Right ventricle myocardium inferior (tissue), 1 donor: Measurements from ENCODE around the gene ADRB1. TPM values are rescaled to one million over a fixed set of nuclear protein-coding genes. Genes with fewer than 3 reads are reported as not detected.

Source experiments
- ATAC-seq: fragments of 200-7000 bp; cut with Tn5 transposase; one replicate; pipeline ENCODE4 v1.9.1; 2020; ENCODE audit warnings: mild to moderate bottlenecking, moderate library complexity
- DNase-seq: peaks from one replicate; pipeline ENCODE4 v3.0.0; 2021; ENCODE audit errors: missing footprints
- intact Hi-C: fragments of 100-400 bp; cut with DNase I; formaldehyde crosslinking; loops from one replicate; pipeline ENCODE4 v1.11.0; 2022
- long read RNA-seq: library from polyadenylated mRNA; unstranded; transcript quantifications from one replicate; pipeline ENCODE4 v2.0.0, GENCODE V29; 2021
- total RNA-seq: library from RNA; stranded (reverse); fragmentation: NEBNext Ultra II Directional; extraction: Animal tissue kit (Norgen Biotek cat#: 25700); gene quantifications from one replicate; pipeline ENCODE4 v1.2.1, GENCODE V29; 2021
- donor health status: DM: no; HTN: yes; CAD: no; lungs with severe emphysema.

The ADRB1 gene
- total RNA-seq, result 63.1 TPM
- long read RNA-seq, transcript ADRB1-201 (1 exons, 2,853 nt), result major isoform, 40 of 40 reads
- long read RNA-seq, partial matches to known transcripts, result 0 of 40 reads
- long read RNA-seq, other reads (novel, unspliced or antisense), result 0 of 40 reads

DNA sequence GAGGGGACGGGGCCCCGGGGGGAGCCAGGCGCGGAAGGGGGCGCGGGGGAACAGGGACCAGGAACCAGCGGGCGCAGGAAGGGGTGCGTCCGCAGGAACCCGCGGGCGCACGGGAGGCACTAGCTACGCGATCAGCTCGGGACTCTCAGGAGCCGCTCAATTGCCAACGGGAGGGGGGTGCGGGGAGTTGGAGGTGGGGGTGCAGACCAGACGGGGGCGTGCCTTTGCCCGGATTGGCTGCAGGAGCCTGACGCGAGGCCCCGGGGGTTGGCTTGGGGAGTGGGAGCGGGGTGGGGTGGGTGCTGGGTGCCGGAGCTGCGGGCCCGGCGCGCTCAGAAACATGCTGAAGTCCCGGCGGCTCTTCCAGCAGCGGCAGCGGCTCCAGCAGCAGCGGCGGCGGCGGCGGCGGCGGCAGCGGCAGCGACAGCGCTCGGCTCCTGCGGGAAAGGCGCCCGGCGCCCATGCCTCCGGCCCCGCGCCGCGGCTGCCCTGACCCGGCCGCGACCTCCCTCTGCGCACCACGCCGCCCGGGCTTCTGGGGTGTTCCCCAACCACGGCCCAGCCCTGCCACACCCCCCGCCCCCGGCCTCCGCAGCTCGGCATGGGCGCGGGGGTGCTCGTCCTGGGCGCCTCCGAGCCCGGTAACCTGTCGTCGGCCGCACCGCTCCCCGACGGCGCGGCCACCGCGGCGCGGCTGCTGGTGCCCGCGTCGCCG, at the start of gene ADRB1:
Gene ADRB1, plus strand, starts transcription at position 335 of the 715 bp plus-strand sequence. Its CDS starts 267 bp downstream, at position 602.
- DNase-seq, result peak; percentile 95
- intact Hi-C loops, result loop anchor here (1.0 to 10.0 kb wide), 4 partner anchors 21 to 189 kb away; partner anchors contain the start of genes DCLRE1A and NHLRC2
- ATAC-seq, result peak; percentile 92

- no peak for ATAC-seq
- intact Hi-C loops, result no loop called here
- no peak for DNase-seq
These were observed 48.5 kb upstream of the ADRB1 start for GRCh38 chr10:113995201-113995600.

DNA sequence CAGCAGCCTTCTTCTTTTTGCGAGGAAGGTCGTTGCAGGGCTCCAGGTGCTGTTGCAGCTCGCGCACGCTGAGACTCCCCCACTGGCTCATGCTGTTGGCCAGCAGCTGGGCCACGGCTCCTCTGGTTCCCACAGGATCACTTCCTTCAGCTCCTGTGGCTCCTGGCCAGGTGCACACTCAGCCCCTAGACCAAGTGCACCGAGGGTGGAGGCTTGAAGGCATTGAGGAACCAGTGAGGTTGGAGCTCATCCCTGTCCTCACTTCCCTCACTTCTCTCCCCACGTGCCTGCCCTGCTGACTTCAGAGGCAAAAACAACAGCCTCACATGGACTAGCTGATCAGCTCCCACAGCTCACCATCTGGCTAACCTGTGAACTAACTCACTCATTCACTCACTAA, 46.2 kb upstream of the ADRB1 start:
- intact Hi-C loops, result no loop called here
- ATAC-seq (peak; percentile 4), DNase-seq (peak; percentile 73)

- DNase-seq, result no peak
- intact Hi-C loops, result no loop called here
- peak; percentile 30 for ATAC-seq
These were observed 44.1 kb upstream of the ADRB1 start for GRCh38 chr10:113999531-113999930.

DNA sequence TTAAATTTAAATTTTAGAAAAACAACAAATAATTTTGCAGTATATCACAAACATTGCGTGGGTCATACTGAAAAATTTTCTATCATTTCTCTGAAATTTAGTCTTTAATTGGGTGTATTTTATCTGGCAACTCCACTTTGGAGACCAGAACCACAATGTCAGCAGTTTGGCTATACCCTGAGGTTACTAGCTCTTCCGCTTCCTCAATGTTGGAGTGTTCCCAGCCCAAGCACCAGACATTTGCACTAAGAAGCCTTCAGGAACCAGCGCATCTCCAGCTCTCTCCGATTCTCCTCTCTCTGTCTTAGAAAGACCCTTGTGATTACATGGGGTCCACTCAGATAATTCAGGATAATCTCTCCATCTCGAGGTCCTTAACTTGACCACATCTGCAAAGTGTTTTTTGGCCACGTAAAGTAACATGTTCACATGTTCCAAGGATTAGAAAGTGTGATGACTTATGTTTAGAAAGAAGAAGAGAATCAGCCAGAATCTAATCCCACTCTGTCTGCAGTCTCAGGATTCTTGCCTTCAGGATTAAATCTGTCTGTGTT, 43.1 kb upstream of the ADRB1 start:
- intact Hi-C loops, result no loop called here
- no peak for ATAC-seq
- no peak for DNase-seq

DNA sequence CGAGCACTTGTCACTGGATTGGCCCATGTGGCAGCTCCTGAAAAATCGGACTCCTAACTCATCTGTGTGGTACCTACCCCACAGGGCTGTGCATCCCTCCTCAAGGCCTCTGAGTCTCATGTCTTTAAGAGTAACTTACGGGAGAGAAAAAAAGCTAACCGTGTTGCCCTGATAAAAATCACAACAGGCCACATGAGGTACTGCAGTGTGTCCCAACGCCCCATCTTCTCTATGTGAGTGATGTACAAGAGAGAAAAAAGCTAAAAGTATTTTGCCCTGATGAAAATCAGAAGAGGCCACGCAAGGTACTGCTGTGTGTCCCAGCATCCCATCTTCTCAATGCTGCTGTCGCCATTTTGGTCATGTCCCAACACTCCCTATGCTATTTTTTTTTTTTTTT, 41.2 kb upstream of the ADRB1 start:
- DNase-seq, result no peak
- ATAC-seq, result no peak
- intact Hi-C loops, result no loop called here

GRCh38 chr10:114003161-114003941, 40.3 kb upstream of the ADRB1 start:
- DNase-seq, result no peak
- no peak for ATAC-seq
- intact Hi-C loops, result no loop called here

GRCh38 chr10:114009281-114009996, 34.2 kb upstream of the ADRB1 start:
- no peak for DNase-seq
- no peak for ATAC-seq
- intact Hi-C loops, result no loop called here

DNA sequence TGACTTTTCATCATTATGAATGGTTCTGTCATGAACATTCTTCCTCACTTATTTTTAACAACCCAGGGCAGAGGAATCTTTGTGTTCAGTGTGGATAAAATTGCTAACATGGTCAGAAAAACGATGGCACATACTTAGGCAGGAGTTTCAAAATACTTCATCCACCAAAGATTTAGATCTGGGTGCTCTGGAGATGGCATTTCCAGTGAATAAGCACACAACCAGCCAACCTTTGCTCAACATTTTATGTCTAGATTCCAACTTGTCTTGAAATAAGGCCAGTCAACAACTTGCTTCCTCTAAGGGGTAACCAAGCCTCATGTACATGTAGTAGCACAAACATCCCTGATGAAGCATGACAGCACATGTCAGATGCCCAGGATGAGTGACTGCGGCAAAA, 33.4 kb upstream of the ADRB1 start:
- ATAC-seq, result no peak
- no peak for DNase-seq
- intact Hi-C loops, result no loop called here

DNA sequence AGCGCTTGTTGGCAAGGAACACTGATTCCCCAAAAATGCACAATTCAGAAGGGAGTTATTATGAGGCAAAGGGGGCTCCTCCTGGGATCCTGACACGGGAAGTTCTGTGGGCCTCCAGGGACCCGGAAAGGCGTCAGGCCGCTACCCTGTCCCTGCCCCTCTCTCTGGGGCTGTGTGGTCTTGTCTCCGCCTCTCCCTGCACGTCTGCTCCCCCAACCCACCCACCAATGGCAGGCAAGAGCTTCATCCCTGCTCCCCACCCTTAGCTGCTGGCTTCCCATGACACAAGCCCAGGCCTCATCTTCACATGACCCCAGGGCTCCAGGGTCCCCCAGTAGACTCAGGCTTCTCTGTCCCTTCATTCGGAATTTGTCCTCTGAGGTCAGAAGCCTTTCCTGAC, 31.0 kb upstream of the ADRB1 start:
- intact Hi-C loops, result no loop called here
- no peak for DNase-seq
- ATAC-seq, result peak; percentile 80

- DNase-seq, result no peak
- no peak for ATAC-seq
- intact Hi-C loops, result no loop called here
These were observed 28.0 kb upstream of the ADRB1 start for GRCh38 chr10:114015708-114016107.

DNA sequence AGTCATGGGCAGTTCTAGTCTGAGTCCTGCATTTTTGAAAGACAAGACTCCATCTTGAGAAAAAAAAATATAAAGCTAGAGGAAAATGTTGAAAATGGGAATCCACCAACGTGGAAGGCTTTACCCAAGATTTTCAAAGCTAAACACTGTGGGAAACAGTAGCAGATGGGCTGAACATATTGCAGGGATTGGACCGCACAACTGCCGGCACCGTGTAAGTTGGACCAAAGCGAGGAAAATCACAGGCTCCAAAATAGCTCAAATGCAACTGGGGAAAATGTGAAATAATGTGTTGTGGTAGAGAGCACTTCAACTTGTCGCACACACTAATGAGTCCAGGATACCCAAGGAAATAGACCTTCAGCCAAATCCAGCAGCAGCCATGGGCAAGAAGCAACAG, 26.4 kb upstream of the ADRB1 start:
- ATAC-seq (no peak), DNase-seq (no peak)
- intact Hi-C loops, result no loop called here

- ATAC-seq (no peak), DNase-seq (no peak)
- intact Hi-C loops, result no loop called here
These were observed 25.8 kb upstream of the ADRB1 start for GRCh38 chr10:114017873-114018272.

DNA sequence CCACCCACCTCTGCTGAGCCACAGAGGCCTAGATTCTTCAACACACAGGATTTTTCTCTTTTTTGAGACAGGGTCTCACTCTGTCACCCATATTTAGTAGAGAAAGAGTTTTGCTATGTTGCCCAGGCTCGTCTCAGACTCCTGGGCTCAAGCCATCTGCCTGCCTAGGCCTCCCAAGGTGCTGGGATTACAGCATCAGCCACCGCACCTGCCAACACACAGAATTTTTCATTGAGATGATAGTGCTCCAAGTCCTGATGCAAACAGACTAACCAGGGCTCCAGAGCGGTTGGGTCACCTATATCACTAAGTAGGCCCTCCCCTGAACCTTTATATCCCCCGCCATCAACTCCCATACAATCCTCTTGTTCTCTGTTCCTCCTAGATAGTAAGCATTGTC, 24.4 kb upstream of the ADRB1 start:
- no peak for DNase-seq
- no peak for ATAC-seq
- intact Hi-C loops, result no loop called here

GRCh38 chr10:114021154-114021553, 22.5 kb upstream of the ADRB1 start:
- peak; percentile 44 for ATAC-seq
- DNase-seq, result no peak
- intact Hi-C loops, result loop anchor here (5.0 kb wide), 1 partner anchor 99 kb away; no protein-coding TSS in a partner anchor

GRCh38 chr10:114021717-114022680, 21.7 kb upstream of the ADRB1 start:
- intact Hi-C loops, result loop anchor here (1.0 to 5.0 kb wide), 3 partner anchors 21 to 100 kb away; partner anchors contain the start of gene ADRB1
- DNase-seq (peak; percentile 68), ATAC-seq (peak; percentile 90)

- ATAC-seq (peak; percentile 54), DNase-seq (no peak)
- intact Hi-C loops, result loop anchor here (1.0 to 5.0 kb wide), 3 partner anchors 20 to 101 kb away; partner anchors contain the start of gene ADRB1
These were observed 20.7 kb upstream of the ADRB1 start for GRCh38 chr10:114022766-114023597.
